OCI-LY1 (cell line): ENCODE results near the gene RHOBTB3.
"Not testable (repeated sequence)": the region's sequence is repeated elsewhere in the genome, so short reads cannot be mapped to it uniquely, and the experiment has no call there.

Experiments used
- EZH2 ChIP-seq: fragments of 200-600 bp; sonication (generic), shearing (Covaris generic); IDR thresholded peaks from 2 replicates; pipeline ENCODE4 v1.8.0; 2017; ENCODE audit warnings: borderline replicate concordance, mixed run types, mild to moderate bottlenecking, antibody characterized with exemption, low read length, moderate library complexity, mixed read lengths
- TF ChIP-seq, protein P1 (sequence below): fragments of 200-600 bp; sonication (generic), shearing (Covaris generic); IDR thresholded peaks from 2 replicates; pipeline ENCODE4 v1.5.1; 2017; ENCODE audit warnings: mild to moderate bottlenecking, antibody characterized with exemption, low read length, moderate library complexity, mixed read lengths

GRCh38 chr5:95813035-95813434 lies 81.9 kb downstream of the RHOBTB3 start:
- TF ChIP-seq, protein P1, sequence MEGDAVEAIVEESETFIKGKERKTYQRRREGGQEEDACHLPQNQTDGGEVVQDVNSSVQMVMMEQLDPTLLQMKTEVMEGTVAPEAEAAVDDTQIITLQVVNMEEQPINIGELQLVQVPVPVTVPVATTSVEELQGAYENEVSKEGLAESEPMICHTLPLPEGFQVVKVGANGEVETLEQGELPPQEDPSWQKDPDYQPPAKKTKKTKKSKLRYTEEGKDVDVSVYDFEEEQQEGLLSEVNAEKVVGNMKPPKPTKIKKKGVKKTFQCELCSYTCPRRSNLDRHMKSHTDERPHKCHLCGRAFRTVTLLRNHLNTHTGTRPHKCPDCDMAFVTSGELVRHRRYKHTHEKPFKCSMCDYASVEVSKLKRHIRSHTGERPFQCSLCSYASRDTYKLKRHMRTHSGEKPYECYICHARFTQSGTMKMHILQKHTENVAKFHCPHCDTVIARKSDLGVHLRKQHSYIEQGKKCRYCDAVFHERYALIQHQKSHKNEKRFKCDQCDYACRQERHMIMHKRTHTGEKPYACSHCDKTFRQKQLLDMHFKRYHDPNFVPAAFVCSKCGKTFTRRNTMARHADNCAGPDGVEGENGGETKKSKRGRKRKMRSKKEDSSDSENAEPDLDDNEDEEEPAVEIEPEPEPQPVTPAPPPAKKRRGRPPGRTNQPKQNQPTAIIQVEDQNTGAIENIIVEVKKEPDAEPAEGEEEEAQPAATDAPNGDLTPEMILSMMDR: not testable (repeated sequence)
- TF ChIP-seq EZH2: not testable (repeated sequence)
